Suprapubic skin (tissue), 3 donors: ENCODE results near the gene KCNH4.

Experiments used
- EP300 ChIP-seq: sonication (generic); formaldehyde crosslinking; IDR thresholded peaks from one replicate; pipeline ENCODE4 v1.6.1; 2017; ENCODE audit warnings: antibody characterized with exemption
- TF ChIP-seq, protein P1 (sequence below), 2 donors: fragments of 200-600 bp in 1 of 2; fragments of 450-650 bp in 1 of 2; sonication (generic) in 1 of 2; IDR thresholded peaks; one replicate each; pipeline ENCODE4 v1.5.1; 2016 to 2019; ENCODE audit warnings: antibody characterized with exemption in 2 of 2, mild to moderate bottlenecking in 1 of 2, moderate library complexity in 1 of 2

DNA sequence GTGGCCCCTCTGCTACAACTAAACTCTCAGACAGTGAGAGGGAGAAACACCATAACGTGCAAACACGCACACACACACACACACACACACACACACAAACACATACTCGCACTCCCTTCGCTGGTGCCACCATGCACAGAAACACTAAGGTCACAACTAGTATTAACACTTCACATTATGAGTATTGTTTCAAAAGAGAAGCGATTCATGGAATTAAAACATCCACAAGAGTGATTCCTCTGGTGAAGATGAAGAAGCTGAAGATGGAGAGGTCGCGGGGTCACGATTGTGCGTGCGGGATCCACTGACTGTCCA lies 20.5 kb upstream of the KCNH4 start:
- TF ChIP-seq, protein P1, sequence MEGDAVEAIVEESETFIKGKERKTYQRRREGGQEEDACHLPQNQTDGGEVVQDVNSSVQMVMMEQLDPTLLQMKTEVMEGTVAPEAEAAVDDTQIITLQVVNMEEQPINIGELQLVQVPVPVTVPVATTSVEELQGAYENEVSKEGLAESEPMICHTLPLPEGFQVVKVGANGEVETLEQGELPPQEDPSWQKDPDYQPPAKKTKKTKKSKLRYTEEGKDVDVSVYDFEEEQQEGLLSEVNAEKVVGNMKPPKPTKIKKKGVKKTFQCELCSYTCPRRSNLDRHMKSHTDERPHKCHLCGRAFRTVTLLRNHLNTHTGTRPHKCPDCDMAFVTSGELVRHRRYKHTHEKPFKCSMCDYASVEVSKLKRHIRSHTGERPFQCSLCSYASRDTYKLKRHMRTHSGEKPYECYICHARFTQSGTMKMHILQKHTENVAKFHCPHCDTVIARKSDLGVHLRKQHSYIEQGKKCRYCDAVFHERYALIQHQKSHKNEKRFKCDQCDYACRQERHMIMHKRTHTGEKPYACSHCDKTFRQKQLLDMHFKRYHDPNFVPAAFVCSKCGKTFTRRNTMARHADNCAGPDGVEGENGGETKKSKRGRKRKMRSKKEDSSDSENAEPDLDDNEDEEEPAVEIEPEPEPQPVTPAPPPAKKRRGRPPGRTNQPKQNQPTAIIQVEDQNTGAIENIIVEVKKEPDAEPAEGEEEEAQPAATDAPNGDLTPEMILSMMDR (IDR thresholded peaks at IDR 0.05) = no peak
- no peak for TF ChIP-seq EP300
